ENCODE results near the gene SIPA1. TPM values are rescaled to one million over a fixed set of nuclear protein-coding genes. Genes with fewer than 3 reads are reported as not detected.

Gene SIPA1
- total RNA-seq, 1 experiment from 2014 or later = 105 TPM

DNA sequence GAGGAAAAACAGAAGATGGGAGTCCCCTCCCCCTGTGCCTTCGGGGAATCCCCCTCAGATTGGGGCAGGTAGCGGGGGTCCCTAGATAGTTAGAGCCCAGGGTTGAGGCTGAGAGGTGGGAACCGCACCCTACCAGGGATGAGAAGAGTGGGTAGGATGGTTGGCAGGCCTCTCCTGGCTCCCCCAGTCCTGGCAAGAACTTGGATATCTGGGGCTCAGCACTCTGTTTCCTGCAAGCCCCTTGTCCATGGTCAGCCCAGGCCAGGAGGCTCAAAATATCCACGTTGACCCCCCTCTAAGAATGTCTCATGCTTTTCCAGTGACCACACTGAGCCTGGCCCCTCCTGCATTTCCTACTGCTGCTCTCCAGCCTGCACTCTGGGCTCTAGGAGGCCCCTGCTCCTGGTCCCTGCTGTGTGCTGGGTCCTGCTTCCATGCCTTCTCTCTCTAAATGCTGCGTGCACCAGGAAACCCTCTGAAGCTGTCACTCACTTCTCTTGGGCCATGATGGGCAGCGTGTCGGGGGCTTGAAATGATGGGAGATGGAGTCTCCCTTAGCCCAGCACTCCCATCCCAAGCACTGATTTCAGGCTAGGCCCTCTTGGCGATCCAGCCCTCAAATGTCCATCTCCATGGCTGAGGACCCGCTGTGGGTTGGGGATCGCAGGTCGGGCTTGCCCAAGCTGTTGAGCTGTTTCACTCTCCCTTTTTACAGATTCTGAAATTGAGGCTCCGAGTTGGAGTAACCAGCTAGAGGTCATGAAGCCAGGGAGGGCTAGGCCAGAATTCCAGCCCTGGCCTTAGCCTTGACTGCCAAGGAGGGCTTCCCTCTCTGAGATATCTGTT lies 25.9 kb upstream of the SIPA1 start:
- H3K9me3 ChIP-seq (ENCODE audit: control insufficient read depth in 1 of 2, insufficient read depth in 1 of 2, low read depth in 1 of 2, low read length in 2 of 2) = no peaks in the 10 kb centered on the region
- no peak overlapping the region for H2AFZ ChIP-seq (ENCODE audit: low read depth, low read length, poor library complexity, severe bottlenecking)
- 0 out of 2 replicates have a peak overlapping the region, but pooled peaks have one; percentile 84 for H3K9ac ChIP-seq (ENCODE audit: low read length)
- intact Hi-C loops (cut with micrococcal nuclease) = no loop called here
- ChIA-PET RAD21 (ENCODE audit: low non-redundant PET in 1 of 2, low total read pairs in 2 of 2, uncharacterized antibody in 2 of 2, unreplicated experiment in 2 of 2) (no interaction called here), POLR2A (no interaction called here), CTCF (no interaction called here)
- H3K79me2 ChIP-seq (ENCODE audit: insufficient read depth, low read length) = peaks cover 60% of the 10 kb centered on the region
- H3K27me3 ChIP-seq (ENCODE audit: insufficient read depth, low read length) = no peaks in the 10 kb centered on the region
- no peaks in the 10 kb centered on the region for H4K20me1 ChIP-seq (ENCODE audit: insufficient read depth)
- no peaks in the 10 kb centered on the region for H3K9me2 ChIP-seq (ENCODE audit: insufficient read depth)
- TF ChIP-seq CEBPB (IDR thresholded peaks at IDR 0.05; ENCODE audit: low read depth) = no peak
- H3K36me3 ChIP-seq (ENCODE audit: control insufficient read depth in 1 of 2, insufficient read depth in 2 of 2, low read length in 2 of 2) = peaks cover 0 to 6% of the 10 kb centered on the region in 2 experiments; a peak in 2 of 4 replicates
- H3K27ac ChIP-seq (ENCODE audit: low read depth, low read length) = no peak overlapping the region; the same call in 1 of the 2 replicates
- peaks cover 11 to 60% of the 10 kb centered on the region in 2 experiments for H3K4me1 ChIP-seq (ENCODE audit: control insufficient read depth in 1 of 2, insufficient read depth in 2 of 2, low read length in 2 of 2)
- ATAC-seq (no peak), DNase-seq (ENCODE audit: low read depth, low spot score) (no peak)
- BruUV-seq (replicated peaks) = no TSS peak
- no peak overlapping the region for H3K4me3 ChIP-seq (replicated peaks in 1 of 2; ENCODE audit: low read depth in 1 of 2, low read length in 2 of 2)
- peak overlapping the region; percentile 67 for H3K4me2 ChIP-seq (ENCODE audit: low read length)

GRCh38 chr11:65612691-65613090 lies 25.2 kb upstream of the SIPA1 start:
- ATAC-seq (no peak), DNase-seq (ENCODE audit: low read depth, low spot score) (no peak)
- Histone ChIP-seq H3K9ac (ENCODE audit: low read length) (peak overlapping the region; percentile 84; the same call in 1 of the 2 replicates), H3K4me1 (ENCODE audit: control insufficient read depth in 1 of 2, insufficient read depth in 2 of 2, low read length in 2 of 2) (peaks cover 10 to 58% of the 10 kb centered on the region in 2 experiments), H3K4me2 (ENCODE audit: low read length) (peak overlapping the region; percentile 67), H3K27me3 (ENCODE audit: insufficient read depth, low read length) (no peaks in the 10 kb centered on the region), H3K79me2 (ENCODE audit: insufficient read depth, low read length) (peaks cover 67% of the 10 kb centered on the region), H3K27ac (ENCODE audit: low read depth, low read length) (peak overlapping the region; percentile 50; the same call in 1 of the 2 replicates), H2AFZ (ENCODE audit: low read depth, low read length, poor library complexity, severe bottlenecking) (no peak overlapping the region), H3K4me3 (replicated peaks in 1 of 2; ENCODE audit: low read depth in 1 of 2, low read length in 2 of 2) (peak overlapping the region; percentile 64 to 98), H3K9me2 (ENCODE audit: insufficient read depth) (no peaks in the 10 kb centered on the region), H3K36me3 (ENCODE audit: control insufficient read depth in 1 of 2, insufficient read depth in 2 of 2, low read length in 2 of 2) (peaks cover 2 to 11% of the 10 kb centered on the region in 2 experiments; a peak in 2 of 4 replicates), H4K20me1 (ENCODE audit: insufficient read depth) (no peaks in the 10 kb centered on the region), H3K9me3 (ENCODE audit: control insufficient read depth in 1 of 2, insufficient read depth in 1 of 2, low read depth in 1 of 2, low read length in 2 of 2) (no peaks in the 10 kb centered on the region)
- TF ChIP-seq POLR2A (IDR thresholded peaks at IDR 0.05; ENCODE audit: borderline replicate concordance, extremely low read depth, insufficient read depth, insufficient read length) = no peak
- no peak for TF ChIP-seq EZH2phosphoT487 (IDR thresholded peaks at IDR 0.05; ENCODE audit: borderline replicate concordance)
- no peak for TF ChIP-seq YY1 (IDR thresholded peaks at IDR 0.05; ENCODE audit: extremely low read depth, insufficient replicate concordance, low read depth, low read length)
- TF ChIP-seq ELF1 (IDR thresholded peaks at IDR 0.05; ENCODE audit: borderline replicate concordance, low read depth) = no peak
- no peak for TF ChIP-seq EZH2 (IDR thresholded peaks at IDR 0.05)
- TF ChIP-seq MAX (IDR thresholded peaks at IDR 0.05) = no peak
- no peak for TF ChIP-seq EGR1 (IDR thresholded peaks at IDR 0.05; ENCODE audit: low read depth)
- no peak for TF ChIP-seq CEBPB (IDR thresholded peaks at IDR 0.05; ENCODE audit: low read depth)
- no peak for TF ChIP-seq ATF3 (IDR thresholded peaks at IDR 0.05)
- TF ChIP-seq, protein P1, sequence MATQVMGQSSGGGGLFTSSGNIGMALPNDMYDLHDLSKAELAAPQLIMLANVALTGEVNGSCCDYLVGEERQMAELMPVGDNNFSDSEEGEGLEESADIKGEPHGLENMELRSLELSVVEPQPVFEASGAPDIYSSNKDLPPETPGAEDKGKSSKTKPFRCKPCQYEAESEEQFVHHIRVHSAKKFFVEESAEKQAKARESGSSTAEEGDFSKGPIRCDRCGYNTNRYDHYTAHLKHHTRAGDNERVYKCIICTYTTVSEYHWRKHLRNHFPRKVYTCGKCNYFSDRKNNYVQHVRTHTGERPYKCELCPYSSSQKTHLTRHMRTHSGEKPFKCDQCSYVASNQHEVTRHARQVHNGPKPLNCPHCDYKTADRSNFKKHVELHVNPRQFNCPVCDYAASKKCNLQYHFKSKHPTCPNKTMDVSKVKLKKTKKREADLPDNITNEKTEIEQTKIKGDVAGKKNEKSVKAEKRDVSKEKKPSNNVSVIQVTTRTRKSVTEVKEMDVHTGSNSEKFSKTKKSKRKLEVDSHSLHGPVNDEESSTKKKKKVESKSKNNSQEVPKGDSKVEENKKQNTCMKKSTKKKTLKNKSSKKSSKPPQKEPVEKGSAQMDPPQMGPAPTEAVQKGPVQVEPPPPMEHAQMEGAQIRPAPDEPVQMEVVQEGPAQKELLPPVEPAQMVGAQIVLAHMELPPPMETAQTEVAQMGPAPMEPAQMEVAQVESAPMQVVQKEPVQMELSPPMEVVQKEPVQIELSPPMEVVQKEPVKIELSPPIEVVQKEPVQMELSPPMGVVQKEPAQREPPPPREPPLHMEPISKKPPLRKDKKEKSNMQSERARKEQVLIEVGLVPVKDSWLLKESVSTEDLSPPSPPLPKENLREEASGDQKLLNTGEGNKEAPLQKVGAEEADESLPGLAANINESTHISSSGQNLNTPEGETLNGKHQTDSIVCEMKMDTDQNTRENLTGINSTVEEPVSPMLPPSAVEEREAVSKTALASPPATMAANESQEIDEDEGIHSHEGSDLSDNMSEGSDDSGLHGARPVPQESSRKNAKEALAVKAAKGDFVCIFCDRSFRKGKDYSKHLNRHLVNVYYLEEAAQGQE (IDR thresholded peaks at IDR 0.05; ENCODE audit: low read depth) = no peak
- no TSS peak for BruUV-seq (replicated peaks)
- ChIA-PET CTCF (interaction anchor here (0.5 kb wide), 1 partner anchor 72 kb away, joined by 3 read pairs; no protein-coding TSS in a partner anchor), POLR2A (no interaction called here), RAD21 (ENCODE audit: low non-redundant PET in 1 of 2, low total read pairs in 2 of 2, uncharacterized antibody in 2 of 2, unreplicated experiment in 2 of 2) (no interaction called here)
- intact Hi-C loops (cut with micrococcal nuclease) = no loop called here

All from HCT116 (cell line).